ENCODE measurements around the gene ZNF701. TPM values are rescaled to one million over a fixed set of nuclear protein-coding genes. Genes with fewer than 3 reads are reported as not detected.
"Not testable (repeated sequence)": the region's sequence is repeated elsewhere in the genome, so short reads cannot be mapped to it uniquely, and the experiment has no call there.

The ZNF701 gene
- total RNA-seq, 4 donors from 2014 or later: 7.8 to 13.3 (median 10.1) TPM

DNA sequence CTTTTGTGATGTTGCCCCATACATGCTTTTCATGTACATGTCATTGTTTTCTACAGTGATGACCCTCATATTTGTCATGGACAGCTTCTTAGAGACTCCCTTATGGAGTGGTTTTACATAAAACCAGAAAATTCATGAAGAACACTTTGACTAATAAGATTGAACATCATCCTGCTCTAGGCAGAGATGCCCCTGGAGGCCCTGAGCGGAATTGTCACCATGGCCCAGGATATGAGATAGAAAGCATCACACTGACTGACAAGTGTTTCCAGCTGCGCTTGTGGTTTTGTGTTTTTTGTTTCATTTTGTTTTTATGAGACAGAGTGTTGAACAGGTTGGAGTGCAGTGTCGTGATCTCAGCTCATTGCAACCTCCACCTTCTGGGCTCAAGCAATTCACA lies 22.2 kb downstream of the ZNF701 start:
- Histone ChIP-seq H3K4me1 (no peaks in the 10 kb centered on the region), H3K27me3 (no peaks in the 10 kb centered on the region), H3K27ac (replicated peaks in 1 of 4) (no peak overlapping the region), H3K36me3 (peaks cover 5 to 56% (median 41%) of the 10 kb centered on the region in 4 donors), H3K9me3 (no peaks in the 10 kb centered on the region), H3K4me3 (no peak overlapping the region)
- DNase-seq (ENCODE audit: extremely low spot score): no peak
- WGBS: 100% methylated on average over 3 of the region's 3 CpGs
- intact Hi-C loops (cut with DNase I): no loop called here
- TF ChIP-seq POLR2A (IDR thresholded peaks at IDR 0.05; ENCODE audit: low read depth) (no peak), POLR2AphosphoS5 (IDR thresholded peaks at IDR 0.05) (no peak), EP300 (IDR thresholded peaks at IDR 0.05) (no peak)
- TF ChIP-seq, protein P1, sequence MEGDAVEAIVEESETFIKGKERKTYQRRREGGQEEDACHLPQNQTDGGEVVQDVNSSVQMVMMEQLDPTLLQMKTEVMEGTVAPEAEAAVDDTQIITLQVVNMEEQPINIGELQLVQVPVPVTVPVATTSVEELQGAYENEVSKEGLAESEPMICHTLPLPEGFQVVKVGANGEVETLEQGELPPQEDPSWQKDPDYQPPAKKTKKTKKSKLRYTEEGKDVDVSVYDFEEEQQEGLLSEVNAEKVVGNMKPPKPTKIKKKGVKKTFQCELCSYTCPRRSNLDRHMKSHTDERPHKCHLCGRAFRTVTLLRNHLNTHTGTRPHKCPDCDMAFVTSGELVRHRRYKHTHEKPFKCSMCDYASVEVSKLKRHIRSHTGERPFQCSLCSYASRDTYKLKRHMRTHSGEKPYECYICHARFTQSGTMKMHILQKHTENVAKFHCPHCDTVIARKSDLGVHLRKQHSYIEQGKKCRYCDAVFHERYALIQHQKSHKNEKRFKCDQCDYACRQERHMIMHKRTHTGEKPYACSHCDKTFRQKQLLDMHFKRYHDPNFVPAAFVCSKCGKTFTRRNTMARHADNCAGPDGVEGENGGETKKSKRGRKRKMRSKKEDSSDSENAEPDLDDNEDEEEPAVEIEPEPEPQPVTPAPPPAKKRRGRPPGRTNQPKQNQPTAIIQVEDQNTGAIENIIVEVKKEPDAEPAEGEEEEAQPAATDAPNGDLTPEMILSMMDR (IDR thresholded peaks at IDR 0.05): no peak

DNA sequence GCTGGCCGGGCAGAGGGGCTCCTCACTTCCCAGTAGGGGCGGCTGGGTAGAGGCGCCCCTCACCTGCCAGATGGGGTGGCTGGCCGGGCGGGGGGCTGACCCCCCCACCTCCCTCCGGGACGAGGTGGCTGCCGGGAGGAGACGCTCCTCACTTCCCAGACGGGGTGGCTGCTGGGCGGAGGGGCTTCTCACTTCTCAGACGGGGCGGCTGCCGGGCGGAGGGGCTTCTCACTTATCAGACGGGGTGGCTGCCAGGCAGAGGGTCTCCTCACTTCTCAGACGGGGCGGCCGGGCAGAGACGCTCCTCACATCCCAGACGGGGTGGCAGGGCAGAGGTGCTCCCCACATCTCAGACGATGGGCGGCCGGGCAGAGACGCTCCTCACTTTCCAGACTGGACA lies 23.4 kb downstream of the ZNF701 start:
- intact Hi-C loops (cut with DNase I); H3K4me3 ChIP-seq; H3K9me3 ChIP-seq; H3K27me3 ChIP-seq; H3K4me1 ChIP-seq; DNase-seq (ENCODE audit: extremely low spot score); H3K27ac ChIP-seq (replicated peaks in 1 of 4): not testable (repeated sequence)
- WGBS: 97% methylated on average over 14 of the region's 25 CpGs
- H3K36me3 ChIP-seq: peaks cover 5 to 56% (median 41%) of the 10 kb centered on the region in 4 donors

DNA sequence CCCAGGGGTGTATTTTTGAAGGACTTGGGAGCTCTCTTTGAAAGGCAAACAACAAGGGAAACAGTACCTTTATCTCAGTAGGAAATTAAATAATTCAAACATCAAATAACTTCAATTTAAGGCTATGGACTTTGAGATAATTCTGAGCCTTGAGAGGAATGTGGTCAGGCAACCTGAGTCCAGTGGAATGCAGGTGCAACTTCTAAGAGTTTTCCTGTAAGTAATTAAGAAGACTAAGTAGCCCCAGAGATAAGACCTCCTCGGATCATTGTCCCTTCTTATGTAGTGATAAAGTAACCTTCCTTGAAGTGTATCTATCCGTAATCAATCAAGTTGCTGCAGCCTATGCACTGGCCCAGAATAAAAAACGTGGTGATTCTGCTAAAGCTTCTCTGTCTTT lies 29.2 kb downstream of the ZNF701 start:
- no peak overlapping the region for H3K27ac ChIP-seq (replicated peaks in 1 of 4)
- H3K9me3 ChIP-seq: no peaks in the 10 kb centered on the region
- H3K4me1 ChIP-seq: peaks cover 14 to 23% (median 18%) of the 10 kb centered on the region in 4 donors
- TF ChIP-seq, protein P1 (IDR thresholded peaks at IDR 0.05): no peak
- TF ChIP-seq EP300 (IDR thresholded peaks at IDR 0.05) (no peak), POLR2AphosphoS5 (IDR thresholded peaks at IDR 0.05) (no peak), POLR2A (IDR thresholded peaks at IDR 0.05; ENCODE audit: low read depth) (no peak)
- no peak overlapping the region for H3K4me3 ChIP-seq
- peaks cover 5 to 27% (median 22%) of the 10 kb centered on the region in 4 donors for H3K36me3 ChIP-seq
- WGBS: 73% methylated on average over 3 of the region's 3 CpGs
- no peak for DNase-seq (ENCODE audit: extremely low spot score)
- H3K27me3 ChIP-seq: no peaks in the 10 kb centered on the region
- intact Hi-C loops (cut with DNase I): no loop called here

DNA sequence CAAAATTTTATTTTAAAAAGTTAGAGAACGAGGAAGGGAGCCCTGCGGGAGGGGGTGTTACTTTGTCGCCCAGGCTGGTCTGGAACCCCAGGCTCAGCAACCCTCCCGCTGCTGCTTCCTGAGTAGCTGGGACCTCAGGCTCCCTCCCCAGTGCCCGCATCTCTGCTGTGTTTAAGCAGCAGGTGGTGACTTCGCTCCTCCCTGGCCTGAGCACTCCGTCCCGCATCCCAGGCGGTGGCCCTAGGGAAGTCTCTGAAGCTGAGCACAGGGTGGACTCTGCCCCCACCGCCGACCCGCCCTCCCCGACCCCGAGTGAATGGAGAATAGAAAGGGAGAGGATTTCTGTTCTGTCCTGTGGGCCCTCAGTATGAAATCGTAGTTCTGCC lies 30.5 kb downstream of the ZNF701 start:
- intact Hi-C loops (cut with DNase I): loop anchor here (5.0 kb wide), 1 partner anchor 37 kb away; the partner anchor contains the start of gene ZNF83
- Histone ChIP-seq H3K27ac (replicated peaks in 1 of 4) (peak overlapping the region; percentile 76 to 87 (median 82)), H3K9me3 (no peaks in the 10 kb centered on the region), H3K4me1 (peaks cover 14 to 23% (median 18%) of the 10 kb centered on the region in 4 donors), H3K36me3 (peaks cover 5 to 17% (median 14%) of the 10 kb centered on the region in 4 donors), H3K4me3 (peak overlapping the region; percentile 65 to 82 (median 72)), H3K27me3 (no peaks in the 10 kb centered on the region)
- TF ChIP-seq EP300 (IDR thresholded peaks at IDR 0.05): no peak
- TF ChIP-seq, protein P1 (IDR thresholded peaks at IDR 0.05): no peak
- no peak for TF ChIP-seq POLR2AphosphoS5 (IDR thresholded peaks at IDR 0.05)
- TF ChIP-seq POLR2A (IDR thresholded peaks at IDR 0.05; ENCODE audit: low read depth): no peak
- no peak for DNase-seq (ENCODE audit: extremely low spot score)
- WGBS: 0% methylated on average over 14 of the region's 15 CpGs

DNA sequence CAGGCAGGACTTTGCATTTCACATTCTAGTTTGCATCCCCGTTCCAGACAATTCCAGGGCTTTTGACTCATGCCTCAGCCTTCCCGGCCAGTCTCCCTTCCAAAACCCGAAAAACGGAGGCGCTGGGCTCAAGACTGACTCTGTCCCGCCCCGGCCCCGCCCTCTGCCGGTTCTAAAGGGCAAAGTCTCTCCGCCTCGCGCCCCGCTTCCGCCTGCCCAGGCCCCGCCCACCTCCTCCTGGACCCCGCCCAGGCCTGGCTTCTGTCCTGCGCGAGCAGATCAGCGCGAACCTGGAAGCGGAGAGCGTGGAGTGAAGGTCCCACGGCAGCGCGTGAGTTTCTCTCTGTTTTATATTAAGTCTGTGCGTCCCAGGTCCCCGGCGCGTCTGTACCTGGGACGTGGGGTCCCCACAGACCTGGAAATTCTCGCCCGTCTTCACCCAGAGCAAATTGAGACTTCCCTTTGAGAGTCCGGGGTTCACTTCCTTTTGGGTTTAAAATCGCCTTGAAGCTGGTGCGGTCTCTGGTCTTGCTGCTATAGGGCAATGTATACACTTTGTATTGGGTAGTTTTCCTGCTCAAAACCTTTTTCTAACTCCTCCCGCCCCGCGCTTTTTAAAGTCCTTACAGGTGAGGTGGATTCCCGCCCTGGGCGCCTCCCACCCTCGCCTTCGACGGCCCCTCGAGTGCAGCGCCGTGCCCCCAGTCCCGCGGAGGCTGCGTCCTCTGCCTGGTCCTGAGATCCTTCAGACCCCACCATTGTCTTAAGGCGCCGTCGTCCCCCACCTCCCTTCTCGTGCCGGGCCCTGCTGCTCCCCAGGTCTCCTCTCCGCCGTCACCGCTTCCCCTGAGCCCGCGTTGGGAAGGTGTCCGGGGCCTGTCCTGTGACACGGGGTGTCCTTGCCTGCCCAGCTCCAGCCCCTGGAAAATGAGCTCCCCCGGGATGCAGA lies 31.2 kb downstream of the ZNF701 start:
- DNase-seq (ENCODE audit: extremely low spot score): peak; percentile 98
- TF ChIP-seq EP300 (IDR thresholded peaks at IDR 0.05) (no peak), POLR2AphosphoS5 (IDR thresholded peaks at IDR 0.05) (peak; percentile 73 to 79)
- TF ChIP-seq, protein P1 (IDR thresholded peaks at IDR 0.05): peak; percentile 4 to 51 (median 38)
- H3K9me3 ChIP-seq: no peaks in the 10 kb centered on the region
- peaks cover 5 to 10% (median 7%) of the 10 kb centered on the region in 4 donors for H3K36me3 ChIP-seq
- intact Hi-C loops (cut with DNase I): loop anchor here (5.0 kb wide), 1 partner anchor 36 kb away; the partner anchor contains the start of gene ZNF83
- H3K4me3 ChIP-seq: peak overlapping the region; percentile 65 to 82 (median 72)
- H3K27me3 ChIP-seq: no peaks in the 10 kb centered on the region
- under 1% methylated on average over 35 of the region's 62 CpGs for WGBS
- peak overlapping the region; percentile 76 to 87 (median 82) for H3K27ac ChIP-seq (replicated peaks in 1 of 4)
- H3K4me1 ChIP-seq: peaks cover 14 to 23% (median 18%) of the 10 kb centered on the region in 4 donors

Measured in esophagus muscularis mucosa (tissue), 4 donors.